ENCODE data around the gene RAB11FIP4.

DNA sequence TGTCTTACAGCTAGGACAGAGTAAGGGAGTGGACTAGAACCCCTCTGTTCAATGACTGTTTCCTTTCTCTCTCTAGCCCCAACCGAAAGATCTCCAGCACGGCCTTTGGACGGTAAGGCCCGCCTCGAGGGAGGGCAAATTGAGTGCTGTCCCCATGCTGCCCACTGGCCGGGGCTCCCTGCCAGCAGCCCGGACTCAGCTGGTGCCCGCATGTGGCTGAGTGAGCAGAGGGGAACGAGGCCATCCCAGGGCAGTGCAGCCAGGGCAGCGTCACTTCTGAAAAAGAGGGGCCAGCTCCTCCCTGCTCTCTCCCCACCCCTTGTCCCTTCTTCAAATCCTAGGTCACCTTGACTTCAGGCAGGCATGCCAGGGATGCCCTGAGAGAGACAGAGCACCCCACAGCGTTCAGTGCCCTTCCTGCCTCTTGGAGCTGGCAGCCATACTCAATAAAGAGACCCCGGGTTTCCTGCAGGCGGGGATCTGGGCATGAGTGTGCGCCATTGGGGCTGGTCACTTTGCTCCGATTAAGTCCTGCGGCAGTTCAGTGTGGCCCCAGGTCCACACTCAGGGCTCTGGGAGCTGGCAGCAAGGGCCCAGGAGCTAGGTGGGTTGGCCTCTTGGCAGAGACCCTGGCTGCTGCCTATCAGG lies 130.9 kb downstream of the RAB11FIP4 start:
- TF ChIP-seq POLR2A (IDR thresholded peaks at IDR 0.05) (no peak), POLR2AphosphoS5 (IDR thresholded peaks at IDR 0.05) (no peak)
- TF ChIP-seq, protein P1, sequence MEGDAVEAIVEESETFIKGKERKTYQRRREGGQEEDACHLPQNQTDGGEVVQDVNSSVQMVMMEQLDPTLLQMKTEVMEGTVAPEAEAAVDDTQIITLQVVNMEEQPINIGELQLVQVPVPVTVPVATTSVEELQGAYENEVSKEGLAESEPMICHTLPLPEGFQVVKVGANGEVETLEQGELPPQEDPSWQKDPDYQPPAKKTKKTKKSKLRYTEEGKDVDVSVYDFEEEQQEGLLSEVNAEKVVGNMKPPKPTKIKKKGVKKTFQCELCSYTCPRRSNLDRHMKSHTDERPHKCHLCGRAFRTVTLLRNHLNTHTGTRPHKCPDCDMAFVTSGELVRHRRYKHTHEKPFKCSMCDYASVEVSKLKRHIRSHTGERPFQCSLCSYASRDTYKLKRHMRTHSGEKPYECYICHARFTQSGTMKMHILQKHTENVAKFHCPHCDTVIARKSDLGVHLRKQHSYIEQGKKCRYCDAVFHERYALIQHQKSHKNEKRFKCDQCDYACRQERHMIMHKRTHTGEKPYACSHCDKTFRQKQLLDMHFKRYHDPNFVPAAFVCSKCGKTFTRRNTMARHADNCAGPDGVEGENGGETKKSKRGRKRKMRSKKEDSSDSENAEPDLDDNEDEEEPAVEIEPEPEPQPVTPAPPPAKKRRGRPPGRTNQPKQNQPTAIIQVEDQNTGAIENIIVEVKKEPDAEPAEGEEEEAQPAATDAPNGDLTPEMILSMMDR (IDR thresholded peaks at IDR 0.05) = no peak

Measured in prostate gland (tissue), 2 donors.